ENCODE data around the gene CASZ1.

DNA sequence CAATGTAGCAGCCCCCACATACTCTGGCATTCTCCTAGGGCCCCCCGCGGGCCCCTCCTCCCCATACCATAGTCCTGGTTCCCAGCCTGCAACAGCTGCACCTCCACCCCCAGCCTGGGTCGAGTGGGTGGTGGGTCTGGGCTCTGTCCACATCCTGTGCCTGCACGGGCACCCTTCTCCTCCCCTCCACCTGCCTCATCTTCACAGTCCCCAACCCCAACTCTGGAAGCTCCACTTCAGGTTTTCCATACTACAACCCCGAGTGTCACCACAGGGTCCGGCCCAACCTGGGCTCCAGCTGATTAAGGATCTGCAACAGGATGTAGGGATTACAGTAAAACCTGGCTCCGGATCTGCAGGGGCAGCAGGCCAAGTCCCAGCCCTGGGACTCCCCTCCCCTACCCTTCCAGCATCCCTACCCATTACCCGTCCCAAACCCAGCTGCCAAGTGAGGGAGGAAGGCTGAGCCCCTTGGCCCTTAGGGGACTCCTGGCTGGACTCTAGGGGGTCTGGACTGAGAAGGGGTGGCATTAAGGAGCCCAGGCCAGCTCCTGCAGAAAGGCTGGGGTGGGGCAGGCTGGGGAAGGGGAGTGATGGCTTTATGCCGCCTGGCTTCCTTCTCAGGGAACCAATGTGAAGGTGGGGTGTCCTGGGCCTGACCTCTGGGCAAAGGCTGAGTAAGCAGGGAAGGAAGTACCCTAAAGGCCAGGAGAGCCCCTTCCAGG lies 116.8 kb downstream of the CASZ1 start:
- TF ChIP-seq, protein P1, sequence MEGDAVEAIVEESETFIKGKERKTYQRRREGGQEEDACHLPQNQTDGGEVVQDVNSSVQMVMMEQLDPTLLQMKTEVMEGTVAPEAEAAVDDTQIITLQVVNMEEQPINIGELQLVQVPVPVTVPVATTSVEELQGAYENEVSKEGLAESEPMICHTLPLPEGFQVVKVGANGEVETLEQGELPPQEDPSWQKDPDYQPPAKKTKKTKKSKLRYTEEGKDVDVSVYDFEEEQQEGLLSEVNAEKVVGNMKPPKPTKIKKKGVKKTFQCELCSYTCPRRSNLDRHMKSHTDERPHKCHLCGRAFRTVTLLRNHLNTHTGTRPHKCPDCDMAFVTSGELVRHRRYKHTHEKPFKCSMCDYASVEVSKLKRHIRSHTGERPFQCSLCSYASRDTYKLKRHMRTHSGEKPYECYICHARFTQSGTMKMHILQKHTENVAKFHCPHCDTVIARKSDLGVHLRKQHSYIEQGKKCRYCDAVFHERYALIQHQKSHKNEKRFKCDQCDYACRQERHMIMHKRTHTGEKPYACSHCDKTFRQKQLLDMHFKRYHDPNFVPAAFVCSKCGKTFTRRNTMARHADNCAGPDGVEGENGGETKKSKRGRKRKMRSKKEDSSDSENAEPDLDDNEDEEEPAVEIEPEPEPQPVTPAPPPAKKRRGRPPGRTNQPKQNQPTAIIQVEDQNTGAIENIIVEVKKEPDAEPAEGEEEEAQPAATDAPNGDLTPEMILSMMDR (IDR thresholded peaks at IDR 0.05), result no peak
- no peak for TF ChIP-seq POLR2A (IDR thresholded peaks at IDR 0.05)

All from thyroid gland (tissue), 4 donors.